ENCODE results near the gene PARP2. TPM values are rescaled to one million over a fixed set of nuclear protein-coding genes. Genes with fewer than 3 reads are reported as not detected.

The PARP2 gene
- total RNA-seq, 4 donors from 2014 or later = 4.4 to 96.5 (median 9.1) TPM

DNA sequence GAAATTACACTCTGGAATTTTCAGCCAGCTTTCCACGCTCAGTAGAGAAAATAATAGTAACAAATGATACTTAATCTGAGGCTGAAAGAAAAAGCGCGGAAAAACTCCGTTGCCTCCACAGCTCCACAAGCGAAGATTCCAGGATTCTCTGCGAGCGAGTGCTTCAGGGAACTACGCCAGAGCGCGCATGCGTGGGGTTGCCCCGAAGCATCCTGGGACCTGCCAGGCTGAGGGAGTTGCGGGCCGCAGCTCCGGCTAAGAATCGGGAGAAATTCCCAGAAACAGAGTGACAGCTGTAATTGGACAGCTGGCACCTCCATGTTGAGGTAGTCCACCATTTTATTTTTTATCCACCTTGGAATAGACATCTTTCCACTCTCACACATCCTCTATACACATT lies 25.7 kb upstream of the PARP2 start:
- TF ChIP-seq POLR2A (IDR thresholded peaks at IDR 0.05) = no peak
- TF ChIP-seq, protein P1, sequence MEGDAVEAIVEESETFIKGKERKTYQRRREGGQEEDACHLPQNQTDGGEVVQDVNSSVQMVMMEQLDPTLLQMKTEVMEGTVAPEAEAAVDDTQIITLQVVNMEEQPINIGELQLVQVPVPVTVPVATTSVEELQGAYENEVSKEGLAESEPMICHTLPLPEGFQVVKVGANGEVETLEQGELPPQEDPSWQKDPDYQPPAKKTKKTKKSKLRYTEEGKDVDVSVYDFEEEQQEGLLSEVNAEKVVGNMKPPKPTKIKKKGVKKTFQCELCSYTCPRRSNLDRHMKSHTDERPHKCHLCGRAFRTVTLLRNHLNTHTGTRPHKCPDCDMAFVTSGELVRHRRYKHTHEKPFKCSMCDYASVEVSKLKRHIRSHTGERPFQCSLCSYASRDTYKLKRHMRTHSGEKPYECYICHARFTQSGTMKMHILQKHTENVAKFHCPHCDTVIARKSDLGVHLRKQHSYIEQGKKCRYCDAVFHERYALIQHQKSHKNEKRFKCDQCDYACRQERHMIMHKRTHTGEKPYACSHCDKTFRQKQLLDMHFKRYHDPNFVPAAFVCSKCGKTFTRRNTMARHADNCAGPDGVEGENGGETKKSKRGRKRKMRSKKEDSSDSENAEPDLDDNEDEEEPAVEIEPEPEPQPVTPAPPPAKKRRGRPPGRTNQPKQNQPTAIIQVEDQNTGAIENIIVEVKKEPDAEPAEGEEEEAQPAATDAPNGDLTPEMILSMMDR (IDR thresholded peaks at IDR 0.05) = no peak
- no peak for TF ChIP-seq EP300 (IDR thresholded peaks at IDR 0.05; ENCODE audit: low read depth)
- no peak for TF ChIP-seq POLR2AphosphoS5 (IDR thresholded peaks at IDR 0.05)
- no peaks in the 10 kb centered on the region for H3K9me3 ChIP-seq
- no peak for DNase-seq
- no peak overlapping the region for H3K4me3 ChIP-seq
- intact Hi-C loops (cut with DNase I; ENCODE audit: low total_unique reads) (no loop called here), in situ Hi-C loops (cut with MboI; ENCODE audit: low pct_ligation_motif_present in 1 of 4, low pct_unique_long_range_greater_than_20kb in 1 of 4, low sequenced_read_pairs in 3 of 4) (no loop called here)
- H3K27ac ChIP-seq = no peak overlapping the region
- H3K36me3 ChIP-seq = peaks cover 0 to 45% (median 19%) of the 10 kb centered on the region in 4 donors
- no peaks in the 10 kb centered on the region for H3K4me1 ChIP-seq
- WGBS, 2 donors (ENCODE audit: low coverage in 1 of 2) = 95 to 97% methylated on average over 16 of the region's 16 CpGs
- no peaks in the 10 kb centered on the region for H3K27me3 ChIP-seq

DNA sequence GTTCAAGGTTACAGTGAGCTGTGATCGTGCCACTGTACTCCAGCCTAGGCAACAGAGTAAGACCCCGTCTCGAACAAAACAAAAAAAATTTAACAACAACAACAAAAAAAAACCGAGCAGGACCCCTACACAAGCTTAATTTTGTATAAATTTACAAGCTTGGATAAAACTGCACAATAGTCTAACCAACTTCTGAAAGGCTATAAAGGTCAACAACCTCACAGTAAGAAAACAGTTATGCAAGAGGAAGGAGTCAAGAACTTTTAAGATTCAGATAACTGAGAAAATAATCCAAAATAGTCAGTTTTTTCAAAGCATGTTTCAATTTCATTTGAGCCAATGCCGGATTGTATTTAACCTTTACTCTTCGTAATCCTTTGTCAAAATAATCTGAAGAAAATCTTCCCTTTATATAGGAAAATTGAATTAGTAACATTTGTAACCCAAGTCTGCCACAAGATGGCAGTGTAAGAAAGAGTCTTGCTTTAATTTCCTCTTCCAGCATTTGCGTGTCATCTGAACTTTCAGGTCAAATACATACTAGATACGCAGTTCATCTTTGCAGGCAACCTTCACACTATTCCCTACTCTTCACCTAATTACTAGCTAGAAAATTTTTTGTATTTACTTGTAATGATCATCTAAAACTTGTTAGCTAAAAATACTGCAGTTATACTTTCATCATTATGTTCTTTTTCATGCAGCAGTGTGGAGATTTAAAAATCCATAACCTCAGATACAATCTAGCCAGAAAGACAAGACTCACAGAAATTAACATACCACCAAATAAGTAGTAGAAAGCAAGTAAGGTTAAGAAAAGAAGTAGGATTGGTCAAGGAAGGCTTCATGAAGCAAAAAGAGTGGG lies 16.2 kb upstream of the PARP2 start:
- Histone ChIP-seq H3K36me3 (peaks cover 0 to 27% (median 0%) of the 10 kb centered on the region in 4 donors), H3K4me3 (no peak overlapping the region), H3K4me1 (peaks cover 3 to 26% (median 4%) of the 10 kb centered on the region in 4 donors), H3K9me3 (no peaks in the 10 kb centered on the region), H3K27ac (peak overlapping the region in 3 of 4 donors; percentile 24 to 60 (median 58)), H3K27me3 (no peaks in the 10 kb centered on the region)
- 43 to 45% methylated on average over 8 of the region's 8 CpGs for WGBS, 2 donors (ENCODE audit: low coverage in 1 of 2)
- in situ Hi-C loops (cut with MboI; ENCODE audit: low pct_ligation_motif_present in 1 of 4, low pct_unique_long_range_greater_than_20kb in 1 of 4, low sequenced_read_pairs in 3 of 4) (loop anchor here in 3 of 4 donors (10.0 to 25.0 kb wide), 4 partner anchors 135 to 360 kb away; partner anchors contain the start of genes ANG (in 2 of the 3), APEX1 (in 2 of the 3), OSGEP (in 2 of the 3) and PIP4P1 (in 2 of the 3)), intact Hi-C loops (cut with DNase I; ENCODE audit: low total_unique reads) (no loop called here)
- TF ChIP-seq POLR2A (IDR thresholded peaks at IDR 0.05) (no peak), POLR2AphosphoS5 (IDR thresholded peaks at IDR 0.05) (no peak)
- TF ChIP-seq, protein P1 (IDR thresholded peaks at IDR 0.05) = peak; percentile 71 to 80 (median 77)
- DNase-seq = no peak

DNA sequence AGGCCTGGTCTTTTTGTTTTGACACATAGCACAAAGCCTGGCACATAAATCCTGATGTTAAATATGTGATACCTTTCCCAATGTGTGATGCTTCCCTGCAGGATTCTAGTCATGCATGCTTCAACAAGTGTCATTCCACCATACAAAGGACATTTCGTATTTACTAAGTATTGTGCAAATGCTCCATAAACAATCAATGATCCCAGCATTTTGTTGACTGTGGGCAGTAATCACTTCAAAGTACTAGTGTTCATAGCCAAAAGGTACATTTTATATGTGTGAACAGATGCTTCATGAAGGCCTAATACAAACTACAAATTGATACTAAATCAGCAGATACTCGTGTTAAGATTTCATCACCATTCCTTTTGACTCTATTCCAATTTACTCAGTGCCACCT lies 14.7 kb upstream of the PARP2 start:
- DNase-seq = no peak
- 52 to 71% methylated on average over 2 of the region's 2 CpGs for WGBS, 2 donors (ENCODE audit: low coverage in 1 of 2)
- H3K9me3 ChIP-seq = no peaks in the 10 kb centered on the region
- peaks cover 0 to 15% (median 0%) of the 10 kb centered on the region in 4 donors for H3K36me3 ChIP-seq
- intact Hi-C loops (cut with DNase I; ENCODE audit: low total_unique reads) = no loop called here
- H3K27ac ChIP-seq = no peak overlapping the region
- no peak for TF ChIP-seq POLR2A (IDR thresholded peaks at IDR 0.05)
- TF ChIP-seq POLR2AphosphoS5 (IDR thresholded peaks at IDR 0.05) = no peak
- TF ChIP-seq EP300 (IDR thresholded peaks at IDR 0.05; ENCODE audit: low read depth) = no peak
- in situ Hi-C loops (cut with MboI; ENCODE audit: low pct_ligation_motif_present in 1 of 4, low pct_unique_long_range_greater_than_20kb in 1 of 4, low sequenced_read_pairs in 3 of 4) = loop anchor here in 3 of 4 donors (10.0 to 25.0 kb wide), 4 partner anchors 134 to 359 kb away; partner anchors contain the start of genes ANG (in 2 of the 3), APEX1 (in 2 of the 3), OSGEP (in 2 of the 3) and PIP4P1 (in 2 of the 3)
- no peaks in the 10 kb centered on the region for H3K27me3 ChIP-seq
- no peak overlapping the region for H3K4me3 ChIP-seq
- peaks cover 5 to 35% (median 7%) of the 10 kb centered on the region in 4 donors for H3K4me1 ChIP-seq

DNA sequence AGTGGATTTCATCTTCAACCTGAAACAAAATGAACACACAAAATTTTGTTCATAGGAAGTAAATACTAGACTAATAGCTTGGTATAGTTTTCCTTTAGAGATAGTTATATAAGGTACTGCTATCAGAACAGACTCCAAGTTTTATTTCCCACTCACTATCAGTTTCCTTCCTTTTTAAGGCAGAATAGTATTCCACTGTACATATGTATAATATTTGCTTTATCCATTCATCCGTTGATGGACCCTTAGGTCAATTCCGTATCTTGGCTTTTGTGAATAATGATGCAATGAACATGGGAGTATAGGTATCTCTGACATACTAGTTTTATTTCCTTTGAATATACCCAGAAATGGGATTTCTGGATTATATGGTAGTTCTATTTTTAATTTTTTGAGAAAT lies 14.1 kb upstream of the PARP2 start:
- in situ Hi-C loops (cut with MboI; ENCODE audit: low pct_ligation_motif_present in 1 of 4, low pct_unique_long_range_greater_than_20kb in 1 of 4, low sequenced_read_pairs in 3 of 4) = loop anchor here in 3 of 4 donors (10.0 to 25.0 kb wide), 4 partner anchors 133 to 358 kb away; partner anchors contain the start of genes ANG (in 2 of the 3), APEX1 (in 2 of the 3), OSGEP (in 2 of the 3) and PIP4P1 (in 2 of the 3)

More for the DNA sequence above, 14.1 kb upstream of the PARP2 start:
- Histone ChIP-seq H3K27ac (no peak overlapping the region), H3K4me1 (peaks cover 5 to 35% (median 7%) of the 10 kb centered on the region in 4 donors), H3K36me3 (peaks cover 0 to 15% (median 0%) of the 10 kb centered on the region in 4 donors), H3K9me3 (no peaks in the 10 kb centered on the region), H3K27me3 (no peaks in the 10 kb centered on the region), H3K4me3 (no peak overlapping the region)
- intact Hi-C loops (cut with DNase I; ENCODE audit: low total_unique reads) = no loop called here
- DNase-seq = no peak
- no peak for TF ChIP-seq EP300 (IDR thresholded peaks at IDR 0.05; ENCODE audit: low read depth)
- 89 to 94% methylated on average over 2 of the region's 2 CpGs for WGBS, 2 donors (ENCODE audit: low coverage in 1 of 2)

Data from transverse colon (tissue), 4 donors.